Stimulated activated naive CD8-positive, alpha-beta T cell treated with anti-CD3 and anti-CD28 coated beads, Interleukin-15, Interleukin-2, amounts not matched to agents 100 ng/mL and 50 ng/mL, for 24 hours (primary cell): ENCODE data around the gene APBA2.

Experiments used
- H3K27ac Mint-ChIP-seq: one replicate; pipeline ENCODE4 v1.8.0; 2021; ENCODE audit warnings: mild to moderate bottlenecking, mixed read lengths
- H3K27me3 Mint-ChIP-seq: one replicate; pipeline ENCODE4 v1.8.0; 2021; ENCODE audit warnings: mixed read lengths
- H3K36me3 Mint-ChIP-seq: one replicate; pipeline ENCODE4 v1.8.0; 2021; ENCODE audit warnings: low read depth, mixed read lengths
- H3K4me1 Mint-ChIP-seq: one replicate; pipeline ENCODE4 v1.8.0; 2021; ENCODE audit warnings: low read depth, mixed read lengths
- H3K4me3 Mint-ChIP-seq: one replicate; pipeline ENCODE4 v1.8.0; 2021; ENCODE audit warnings: mild to moderate bottlenecking, mixed read lengths
- H3K9me3 Mint-ChIP-seq: one replicate; pipeline ENCODE4 v1.8.0; 2021; ENCODE audit warnings: mixed read lengths

Gene APBA2

GRCh38 chr15:29083858-29084257 lies 198.1 kb downstream of the APBA2 start:
- H3K27ac Mint-ChIP-seq = no peak overlapping the region
- peaks cover 17% of the 10 kb centered on the region for H3K4me1 Mint-ChIP-seq
- peaks cover 2% of the 10 kb centered on the region for H3K36me3 Mint-ChIP-seq
- H3K4me3 Mint-ChIP-seq = no peak overlapping the region
- H3K27me3 Mint-ChIP-seq = no peaks in the 10 kb centered on the region
- no peaks in the 10 kb centered on the region for H3K9me3 Mint-ChIP-seq

- Mint-ChIP-seq H3K27ac (no peak overlapping the region), H3K27me3 (no peaks in the 10 kb centered on the region), H3K4me3 (no peak overlapping the region), H3K4me1 (peaks cover 29% of the 10 kb centered on the region), H3K9me3 (no peaks in the 10 kb centered on the region), H3K36me3 (no peaks in the 10 kb centered on the region)
Measured at GRCh38 chr15:29086001-29086400, 200.2 kb downstream of the APBA2 start.

- no peaks in the 10 kb centered on the region for H3K36me3 Mint-ChIP-seq
- H3K4me3 Mint-ChIP-seq = no peak overlapping the region
- H3K27ac Mint-ChIP-seq = no peak overlapping the region
- H3K27me3 Mint-ChIP-seq = no peaks in the 10 kb centered on the region
- peaks cover 29% of the 10 kb centered on the region for H3K4me1 Mint-ChIP-seq
- no peaks in the 10 kb centered on the region for H3K9me3 Mint-ChIP-seq
Measured at GRCh38 chr15:29086891-29087290, 201.1 kb downstream of the APBA2 start.

- Mint-ChIP-seq H3K4me1 (peaks cover 29% of the 10 kb centered on the region), H3K27me3 (no peaks in the 10 kb centered on the region), H3K4me3 (no peak overlapping the region)
Measured at GRCh38 chr15:29087521-29088285, 201.9 kb downstream of the APBA2 start.

GRCh38 chr15:29088666-29089065 lies 202.9 kb downstream of the APBA2 start:
- Mint-ChIP-seq H3K4me3 (no peak overlapping the region), H3K27me3 (no peaks in the 10 kb centered on the region), H3K36me3 (no peaks in the 10 kb centered on the region), H3K27ac (no peak overlapping the region), H3K4me1 (peaks cover 29% of the 10 kb centered on the region), H3K9me3 (no peaks in the 10 kb centered on the region)

More at GRCh38 chr15:29087521-29088285, 201.9 kb downstream of the APBA2 start:
- peak overlapping the region; percentile 62 for H3K27ac Mint-ChIP-seq
- H3K9me3 Mint-ChIP-seq = no peaks in the 10 kb centered on the region
- no peaks in the 10 kb centered on the region for H3K36me3 Mint-ChIP-seq

GRCh38 chr15:29089731-29090616 lies 204.2 kb downstream of the APBA2 start:
- no peaks in the 10 kb centered on the region for H3K27me3 Mint-ChIP-seq
- peak overlapping the region; percentile 52 for H3K4me3 Mint-ChIP-seq
- peak overlapping the region; percentile 32 for H3K27ac Mint-ChIP-seq
- H3K36me3 Mint-ChIP-seq = no peaks in the 10 kb centered on the region
- peaks cover 29% of the 10 kb centered on the region for H3K4me1 Mint-ChIP-seq
- no peaks in the 10 kb centered on the region for H3K9me3 Mint-ChIP-seq

- Mint-ChIP-seq H3K36me3 (no peaks in the 10 kb centered on the region), H3K27me3 (no peaks in the 10 kb centered on the region), H3K4me3 (no peak overlapping the region), H3K4me1 (peaks cover 25% of the 10 kb centered on the region), H3K9me3 (no peaks in the 10 kb centered on the region), H3K27ac (no peak overlapping the region)
Measured at GRCh38 chr15:29090617-29091466, 205.1 kb downstream of the APBA2 start.

DNA sequence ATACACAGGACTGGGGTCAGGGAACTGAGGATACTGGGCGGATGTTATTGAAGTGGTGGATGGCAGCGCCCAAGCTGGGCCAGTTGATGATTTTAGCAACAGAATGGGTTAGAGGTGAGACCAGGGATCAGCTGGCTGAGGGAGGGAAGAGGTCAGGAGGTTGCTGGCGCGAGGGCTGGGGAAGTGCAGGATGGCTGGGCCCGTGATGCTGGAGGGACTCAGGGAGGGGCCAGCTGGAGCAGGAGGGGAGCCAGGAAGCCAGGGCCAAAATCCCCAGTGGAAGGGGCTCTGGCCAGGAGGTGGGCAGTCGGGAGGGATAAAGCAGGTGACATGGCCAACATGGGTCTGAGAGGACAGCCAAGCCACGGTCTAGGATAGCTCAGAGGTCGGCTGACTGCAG lies 205.9 kb downstream of the APBA2 start:
- Mint-ChIP-seq H3K27ac (no peak overlapping the region), H3K36me3 (no peaks in the 10 kb centered on the region), H3K27me3 (no peaks in the 10 kb centered on the region), H3K4me3 (no peak overlapping the region), H3K4me1 (peaks cover 25% of the 10 kb centered on the region), H3K9me3 (no peaks in the 10 kb centered on the region)

GRCh38 chr15:29092376-29093064 lies 206.7 kb downstream of the APBA2 start:
- H3K36me3 Mint-ChIP-seq = no peaks in the 10 kb centered on the region
- H3K4me3 Mint-ChIP-seq = no peak overlapping the region
- no peak overlapping the region for H3K27ac Mint-ChIP-seq
- no peaks in the 10 kb centered on the region for H3K27me3 Mint-ChIP-seq
- H3K9me3 Mint-ChIP-seq = no peaks in the 10 kb centered on the region
- H3K4me1 Mint-ChIP-seq = peaks cover 22% of the 10 kb centered on the region

DNA sequence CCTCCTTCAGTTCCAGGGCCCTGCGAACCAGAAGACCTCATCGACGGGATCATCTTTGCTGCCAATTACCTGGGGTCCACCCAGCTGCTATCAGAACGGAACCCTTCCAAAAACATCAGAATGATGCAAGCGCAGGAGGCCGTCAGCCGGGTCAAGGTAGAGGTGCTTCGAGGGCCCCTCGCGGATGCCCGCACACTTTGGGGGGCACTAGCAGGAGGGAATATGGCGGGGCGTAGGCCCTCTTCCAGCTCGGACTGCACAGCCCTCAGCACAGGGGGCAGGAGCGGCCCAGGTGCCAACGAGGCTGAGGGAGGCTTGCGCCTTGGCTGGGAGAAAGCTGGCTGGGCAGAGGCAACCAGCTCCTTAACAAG lies 207.3 kb downstream of the APBA2 start:
- Mint-ChIP-seq H3K27me3 (no peaks in the 10 kb centered on the region), H3K9me3 (no peaks in the 10 kb centered on the region), H3K4me1 (peaks cover 16% of the 10 kb centered on the region), H3K27ac (no peak overlapping the region), H3K4me3 (no peak overlapping the region), H3K36me3 (no peaks in the 10 kb centered on the region)

GRCh38 chr15:29093696-29094343 lies 208.0 kb downstream of the APBA2 start:
- H3K4me1 Mint-ChIP-seq = peaks cover 12% of the 10 kb centered on the region
- no peaks in the 10 kb centered on the region for H3K9me3 Mint-ChIP-seq
- H3K27ac Mint-ChIP-seq = peak overlapping the region; percentile 14
- H3K27me3 Mint-ChIP-seq = no peaks in the 10 kb centered on the region
- no peaks in the 10 kb centered on the region for H3K36me3 Mint-ChIP-seq
- H3K4me3 Mint-ChIP-seq = no peak overlapping the region

- Mint-ChIP-seq H3K9me3 (no peaks in the 10 kb centered on the region), H3K4me1 (peaks cover 7% of the 10 kb centered on the region), H3K27ac (no peak overlapping the region), H3K36me3 (no peaks in the 10 kb centered on the region), H3K4me3 (no peak overlapping the region), H3K27me3 (no peaks in the 10 kb centered on the region)
Measured at GRCh38 chr15:29094711-29095110, 208.9 kb downstream of the APBA2 start.

GRCh38 chr15:29095746-29096145 lies 210.0 kb downstream of the APBA2 start:
- H3K27ac Mint-ChIP-seq = no peak overlapping the region
- H3K4me1 Mint-ChIP-seq = no peaks in the 10 kb centered on the region
- no peaks in the 10 kb centered on the region for H3K36me3 Mint-ChIP-seq
- H3K4me3 Mint-ChIP-seq = no peak overlapping the region
- H3K27me3 Mint-ChIP-seq = no peaks in the 10 kb centered on the region
- no peaks in the 10 kb centered on the region for H3K9me3 Mint-ChIP-seq

- Mint-ChIP-seq H3K4me3 (no peak overlapping the region), H3K27ac (no peak overlapping the region), H3K36me3 (no peaks in the 10 kb centered on the region), H3K27me3 (no peaks in the 10 kb centered on the region), H3K9me3 (no peaks in the 10 kb centered on the region), H3K4me1 (no peaks in the 10 kb centered on the region)
Measured at GRCh38 chr15:29097168-29097567, 211.4 kb downstream of the APBA2 start.
